Left ventricle myocardium superior (tissue), 1 donor: ENCODE data around the gene LRRC40. TPM values are rescaled to one million over a fixed set of nuclear protein-coding genes. Genes with fewer than 3 reads are reported as not detected.
A peak's percentile ranks its signal among the peaks of the same experiment; 100 is the strongest.

Source experiments
- ATAC-seq: fragments of 200-7000 bp; cut with Tn5 transposase; one replicate; pipeline ENCODE4 v1.9.1; 2020; ENCODE audit warnings: mild to moderate bottlenecking, moderate library complexity
- DNase-seq: peaks from one replicate; pipeline ENCODE4 v3.0.0-alpha.2; 2020
- intact Hi-C: fragments of 100-400 bp; cut with micrococcal nuclease; formaldehyde crosslinking; loops from one replicate; pipeline ENCODE4 v1.11.0; 2022
- total RNA-seq: library from RNA; stranded (reverse); fragmentation: NEBNext Ultra II Directional; extraction: Animal tissue kit (Norgen Biotek cat#: 25700); gene quantifications from one replicate; pipeline ENCODE4 v1.2.1, GENCODE V29; 2021
- donor health status: DM: no; HTN: yes; CAD: no; lungs with severe emphysema.

Gene LRRC40
- total RNA-seq, 1 donor from 2014 or later: 9.8 TPM

- ATAC-seq: no peak
- no peak for DNase-seq
- intact Hi-C loops: no loop called here
These were observed 62.2 kb downstream of the LRRC40 start for GRCh38 chr1:70143048-70143659.

GRCh38 chr1:70142075-70142474, 63.3 kb downstream of the LRRC40 start:
- no peak for DNase-seq
- intact Hi-C loops: no loop called here
- peak; percentile 34 for ATAC-seq

GRCh38 chr1:70140894-70141293, 64.5 kb downstream of the LRRC40 start:
- DNase-seq (no peak), ATAC-seq (no peak)
- intact Hi-C loops: no loop called here

GRCh38 chr1:70140343-70140742, 65.0 kb downstream of the LRRC40 start:
- ATAC-seq (peak; percentile 57), DNase-seq (no peak)
- intact Hi-C loops: no loop called here

GRCh38 chr1:70134148-70134547, 71.2 kb downstream of the LRRC40 start:
- DNase-seq: no peak
- intact Hi-C loops: loop anchor here (2.0 kb wide), 1 partner anchor 377 kb away; no protein-coding TSS in a partner anchor

GRCh38 chr1:70117046-70117445, 88.3 kb downstream of the LRRC40 start:
- intact Hi-C loops: no loop called here
- ATAC-seq (no peak), DNase-seq (no peak)

More at GRCh38 chr1:70134148-70134547, 71.2 kb downstream of the LRRC40 start:
- ATAC-seq: peak; percentile 82

- ATAC-seq (no peak), DNase-seq (no peak)
- intact Hi-C loops: no loop called here
These were observed 90.1 kb downstream of the LRRC40 start for GRCh38 chr1:70115315-70115714.

GRCh38 chr1:70112838-70113237, 92.5 kb downstream of the LRRC40 start:
- ATAC-seq: no peak
- DNase-seq: no peak
- intact Hi-C loops: no loop called here

- intact Hi-C loops: no loop called here
- ATAC-seq (no peak), DNase-seq (no peak)
These were observed 96.1 kb downstream of the LRRC40 start for GRCh38 chr1:70109241-70109640.

- intact Hi-C loops: no loop called here
- ATAC-seq (no peak), DNase-seq (no peak)
These were observed 101.6 kb downstream of the LRRC40 start for GRCh38 chr1:70103770-70104169.

- ATAC-seq (no peak), DNase-seq (no peak)
- intact Hi-C loops: no loop called here
These were observed 103.6 kb downstream of the LRRC40 start for GRCh38 chr1:70101774-70102173.

- no peak for ATAC-seq
- intact Hi-C loops: no loop called here
- no peak for DNase-seq
These were observed 104.1 kb downstream of the LRRC40 start for GRCh38 chr1:70101231-70101630.

Other genes starting within 250 kb of the LRRC40 start
- 50.3 TPM for gene SRSF11, start 15.8 kb upstream of the LRRC40 start, total RNA-seq
- gene ANKRD13C, start 149.1 kb upstream of the LRRC40 start, total RNA-seq: 9.3 TPM
- 1.1 TPM for gene CTH, start 205.7 kb upstream of the LRRC40 start, total RNA-seq